Gastroesophageal sphincter (tissue), 4 donors: ENCODE measurements around the gene NCOA3. TPM values are rescaled to one million over a fixed set of nuclear protein-coding genes. Genes with fewer than 3 reads are reported as not detected.

Experiments
- ATAC-seq: fragments of 150-250 bp; one replicate; pipeline ENCODE4 v1.9.1; 2016; ENCODE audit warnings: mild to moderate bottlenecking, moderate library complexity
- H3K27ac ChIP-seq, 4 donors: fragments of 200-600 bp; sonication (generic) in 3 of 4; 1 replicate in 3 of 4; 2 replicates in 1 of 4; pipeline ENCODE4 v1.5.1; 2016 to 2019
- H3K27me3 ChIP-seq: fragments of 200-600 bp; sonication (generic); one replicate; pipeline ENCODE4 v1.5.1; 2019
- H3K36me3 ChIP-seq, 2 donors: fragments of 200-600 bp; sonication (generic); one replicate each; pipeline ENCODE4 v1.5.1; 2019; ENCODE audit warnings: control low read depth in 1 of 2
- H3K4me1 ChIP-seq, 3 donors: fragments of 200-600 bp; sonication (generic); 1 replicate in 2 of 3; 2 replicates in 1 of 3; pipeline ENCODE4 v1.5.1; 2016 to 2019; ENCODE audit warnings: control low read depth in 2 of 3
- H3K4me3 ChIP-seq, 2 donors: fragments of 200-600 bp; sonication (generic); one replicate each; pipeline ENCODE4 v1.5.1; 2019; ENCODE audit warnings: mild to moderate bottlenecking in 1 of 2, moderate library complexity in 1 of 2
- H3K9me3 ChIP-seq, 3 donors: fragments of 200-600 bp; sonication (generic); one replicate each; pipeline ENCODE4 v1.5.1; 2017 to 2019; ENCODE audit warnings: control low read depth in 2 of 3
- CTCF ChIP-seq, 4 experiments: fragments of 200-600 bp in 2 of 4; fragments of 450-650 bp in 2 of 4; sonication (generic) in 1 of 4; IDR thresholded peaks; one replicate each; pipeline ENCODE4 v1.5.1; 2017 to 2019; ENCODE audit warnings: antibody characterized with exemption in 4 of 4, mild to moderate bottlenecking in 2 of 4, moderate library complexity in 2 of 4
- EP300 ChIP-seq: sonication (generic); formaldehyde crosslinking; IDR thresholded peaks from one replicate; pipeline ENCODE4 v1.6.1; 2017; ENCODE audit warnings: antibody characterized with exemption, mild to moderate bottlenecking
- POLR2A ChIP-seq, 2 donors: fragments of 450-650 bp; IDR thresholded peaks; one replicate each; pipeline ENCODE4 v1.6.1; 2017; ENCODE audit warnings: antibody characterized with exemption in 2 of 2, mild to moderate bottlenecking in 2 of 2, moderate library complexity in 1 of 2
- POLR2AphosphoS5 ChIP-seq: sonication (generic); formaldehyde crosslinking; IDR thresholded peaks from one replicate; pipeline ENCODE4 v1.6.1; 2017; ENCODE audit warnings: antibody characterized with exemption
- WGBS, 2 donors: methylation state at CpG; one replicate each; pipeline ENCODE4 v1.1.5; 2018; ENCODE audit warnings: low coverage in 1 of 2; 5-methylcytosine and 5-hydroxymethylcytosine counted together
- total RNA-seq, 4 donors: library from RNA; depleted of rRNA; stranded (reverse); fragments of >200 nt; gene quantifications; one replicate each; pipeline ENCODE4 v1.1.0, GENCODE V29; 2016

The NCOA3 gene
- total RNA-seq, 4 donors from 2014 or later = 28.8 to 44.5 (median 37.6) TPM

- H3K4me3 ChIP-seq = no peak overlapping the region
- TF ChIP-seq EP300 = no peak
- no peak for TF ChIP-seq POLR2A (IDR thresholded peaks at IDR 0.05)
- TF ChIP-seq POLR2AphosphoS5 = no peak
- no peak for TF ChIP-seq CTCF (IDR thresholded peaks at IDR 0.05)
- H3K4me1 ChIP-seq = peaks cover 0 to 22% (median 0%) of the 10 kb centered on the region in 3 donors
- no peaks in the 10 kb centered on the region for H3K27me3 ChIP-seq
- peak overlapping the region in 2 of 4 donors; percentile 11 to 41 for H3K27ac ChIP-seq
- 46 to 50% methylated on average over 6 of the region's 6 CpGs for WGBS, 2 donors
- ATAC-seq = no peak
- no peaks in the 10 kb centered on the region for H3K36me3 ChIP-seq
- no peaks in the 10 kb centered on the region for H3K9me3 ChIP-seq
These were observed 108.7 kb downstream of the NCOA3 start for GRCh38 chr20:47610247-47610944.

- Histone ChIP-seq H3K27ac (no peak overlapping the region), H3K4me3 (no peak overlapping the region), H3K9me3 (no peaks in the 10 kb centered on the region), H3K36me3 (no peaks in the 10 kb centered on the region), H3K4me1 (peaks cover 0 to 22% (median 0%) of the 10 kb centered on the region in 3 donors), H3K27me3 (no peaks in the 10 kb centered on the region)
- TF ChIP-seq EP300 (no peak), POLR2AphosphoS5 (no peak), POLR2A (IDR thresholded peaks at IDR 0.05) (no peak), CTCF (IDR thresholded peaks at IDR 0.05) (no peak)
- no peak for ATAC-seq
These were observed 109.2 kb downstream of the NCOA3 start for GRCh38 chr20:47610945-47611250.

GRCh38 chr20:47611785-47612184 lies 110.1 kb downstream of the NCOA3 start:
- TF ChIP-seq EP300 (no peak), CTCF (IDR thresholded peaks at IDR 0.05) (no peak), POLR2A (IDR thresholded peaks at IDR 0.05) (no peak), POLR2AphosphoS5 (no peak)
- ATAC-seq = no peak
- H3K27ac ChIP-seq = no peak overlapping the region
- H3K36me3 ChIP-seq = no peaks in the 10 kb centered on the region
- WGBS, 2 donors = 100% methylated on average over 7 of the region's 9 CpGs; no CpG with 5 or more reads in 1 of the 2 donors
- peaks cover 0 to 22% (median 0%) of the 10 kb centered on the region in 3 donors for H3K4me1 ChIP-seq
- H3K9me3 ChIP-seq = no peaks in the 10 kb centered on the region
- H3K4me3 ChIP-seq = no peak overlapping the region
- no peaks in the 10 kb centered on the region for H3K27me3 ChIP-seq

- WGBS, 2 donors = 90% methylated on average over 2 of the region's 2 CpGs
- no peak for ATAC-seq
These were observed 111.0 kb downstream of the NCOA3 start for GRCh38 chr20:47612670-47613069.

More at GRCh38 chr20:47612670-47613069, 111.0 kb downstream of the NCOA3 start:
- Histone ChIP-seq H3K4me3 (no peak overlapping the region), H3K27ac (no peak overlapping the region), H3K27me3 (no peaks in the 10 kb centered on the region), H3K36me3 (no peaks in the 10 kb centered on the region), H3K4me1 (peaks cover 0 to 22% (median 0%) of the 10 kb centered on the region in 3 donors), H3K9me3 (no peaks in the 10 kb centered on the region)
- no peak for TF ChIP-seq POLR2AphosphoS5
- TF ChIP-seq POLR2A (IDR thresholded peaks at IDR 0.05) = no peak
- no peak for TF ChIP-seq EP300
- no peak for TF ChIP-seq CTCF (IDR thresholded peaks at IDR 0.05)
